Neural cell (in vitro differentiated cells): ENCODE data around the gene GUCA2A. TPM values are rescaled to one million over a fixed set of nuclear protein-coding genes. Genes with fewer than 3 reads are reported as not detected.

Source experiments
- H2AFZ ChIP-seq: fragments of 200-600, 300-800 bp; sonication (generic), shearing (Covaris generic); 2 replicates; pipeline ENCODE4 v1.6.0; 2014; ENCODE audit warnings: low read depth, mild to moderate bottlenecking, antibody characterized with exemption, low read length, moderate library complexity
- H3F3A ChIP-seq: fragments of 200-600 bp; shearing (Covaris generic); 2 replicates; pipeline ENCODE4 v1.6.1; 2016; ENCODE audit warnings: mild to moderate bottlenecking, moderate library complexity, mixed read lengths, antibody characterized with exemption, low read length; ENCODE audit not compliant: insufficient read depth, poor library complexity, severe bottlenecking
- H3K27ac ChIP-seq: fragments of 200-600, 300-800 bp; sonication (generic), shearing (Covaris generic); 2 replicates; pipeline ENCODE4 v1.5.1; 2014; ENCODE audit warnings: mild to moderate bottlenecking, low read length, moderate library complexity
- H3K27me3 ChIP-seq: fragments of 300-800, 200-600 bp; sonication (generic), shearing (Covaris generic); 2 replicates; pipeline ENCODE4 v1.6.0; 2014; ENCODE audit warnings: mild to moderate bottlenecking, low read depth, low read length, moderate library complexity; ENCODE audit not compliant: insufficient read depth
- H3K36me3 ChIP-seq: fragments of 300-800, 200-600 bp; sonication (generic), shearing (Covaris generic); 2 replicates; pipeline ENCODE4 v1.5.1; 2014; ENCODE audit warnings: mild to moderate bottlenecking, antibody characterized with exemption, low read length, moderate library complexity; ENCODE audit not compliant: insufficient read depth
- H3K4me2 ChIP-seq: fragments of 300-800, 200-600 bp; sonication (generic), shearing (Covaris generic); 2 replicates; pipeline ENCODE4 v1.6.0; 2014; ENCODE audit warnings: mild to moderate bottlenecking, low read length
- H3K4me3 ChIP-seq: fragments of 300-800, 200-600 bp; sonication (generic), shearing (Covaris generic); 2 replicates; pipeline ENCODE4 v1.5.1; 2014; ENCODE audit warnings: mild to moderate bottlenecking, low read length, moderate library complexity
- H3K79me2 ChIP-seq: fragments of 200-600 bp; shearing (Covaris generic); replicated peaks from 2 replicates; pipeline ENCODE4 v1.6.0; 2014; ENCODE audit warnings: mild to moderate bottlenecking, low read length, moderate library complexity; ENCODE audit not compliant: insufficient read depth
- H3K9ac ChIP-seq: fragments of 300-800, 200-600 bp; sonication (generic), shearing (Covaris generic); 2 replicates; pipeline ENCODE4 v1.6.1; 2016; ENCODE audit warnings: mild to moderate bottlenecking, low read length, mixed read lengths
- H3K9me2 ChIP-seq: fragments of 200-600 bp; shearing (Covaris generic); 2 replicates; pipeline ENCODE4 v1.6.1; 2016; ENCODE audit warnings: mild to moderate bottlenecking, low read length, mixed read lengths; ENCODE audit not compliant: insufficient read depth
- H3K9me3 ChIP-seq: fragments of 200-600, 300-800 bp; sonication (generic), shearing (Covaris generic); 2 replicates; pipeline ENCODE4 v1.6.1; 2016; ENCODE audit warnings: mild to moderate bottlenecking, mixed run types, low read length, moderate library complexity, mixed read lengths
- H4K20me1 ChIP-seq: fragments of 200-600 bp; shearing (Covaris generic); 2 replicates; pipeline ENCODE4 v1.6.1; 2016; ENCODE audit warnings: mild to moderate bottlenecking, mixed run types; ENCODE audit not compliant: insufficient read depth
- EP300 ChIP-seq: fragments of 450-650 bp; conservative IDR thresholded peaks from 2 replicates; pipeline ENCODE4 v1.6.1; 2014; ENCODE audit warnings: antibody characterized with exemption, mild to moderate bottlenecking, moderate library complexity; ENCODE audit not compliant: poor library complexity, severe bottlenecking
- EZH2 ChIP-seq: fragments of 200-600, 300-800 bp; shearing (Covaris generic), sonication (generic); IDR thresholded peaks from 2 replicates; pipeline ENCODE4 v1.6.1; 2014; ENCODE audit warnings: antibody characterized with exemption, low read length, borderline replicate concordance, mild to moderate bottlenecking; ENCODE audit not compliant: insufficient read depth, poor library complexity, severe bottlenecking
- MXI1 ChIP-seq: fragments of 450-650 bp; conservative IDR thresholded peaks from 2 replicates; pipeline ENCODE4 v1.6.1; 2014; ENCODE audit warnings: antibody characterized with exemption, mild to moderate bottlenecking; ENCODE audit not compliant: poor library complexity, severe bottlenecking
- POLR2AphosphoS5 ChIP-seq: IDR thresholded peaks from 2 replicates; pipeline ENCODE4 v1.6.1; 2012
- RAD21 ChIP-seq: fragments of 450-650 bp; conservative IDR thresholded peaks from 2 replicates; pipeline ENCODE4 v1.6.1; 2014; ENCODE audit warnings: antibody characterized with exemption, mild to moderate bottlenecking, moderate library complexity
- SMC3 ChIP-seq: fragments of 450-650 bp; conservative IDR thresholded peaks from 2 replicates; pipeline ENCODE4 v1.6.1; 2014; ENCODE audit warnings: antibody characterized with exemption, mild to moderate bottlenecking, moderate library complexity; ENCODE audit not compliant: poor library complexity
- TAF1 ChIP-seq: IDR thresholded peaks from 2 replicates; pipeline ENCODE4 v1.6.1; 2012; ENCODE audit warnings: low read depth
- polyA minus RNA-seq: library from RNA; depleted of rRNA, polyadenylated mRNA; stranded (reverse); fragments of >200 nt; gene quantifications from 2 replicates; pipeline ENCODE4 v1.2.3, GENCODE V29; 2014
- polyA plus RNA-seq: library from polyadenylated mRNA; depleted of rRNA; stranded (reverse); fragments of >200 nt; gene quantifications from 2 replicates; pipeline ENCODE4 v1.2.3, GENCODE V29; 2014
- TF ChIP-seq, protein P1 (sequence below): IDR thresholded peaks from 2 replicates; pipeline ENCODE4 v1.6.1; 2012; ENCODE audit warnings: borderline replicate concordance
- TF ChIP-seq, protein P2 (sequence below): fragments of 450-650 bp; IDR thresholded peaks from 2 replicates; pipeline ENCODE4 v1.5.1; 2014; ENCODE audit warnings: antibody characterized with exemption, mild to moderate bottlenecking, moderate library complexity; ENCODE audit not compliant: poor library complexity, severe bottlenecking

GUCA2A gene, protein sequence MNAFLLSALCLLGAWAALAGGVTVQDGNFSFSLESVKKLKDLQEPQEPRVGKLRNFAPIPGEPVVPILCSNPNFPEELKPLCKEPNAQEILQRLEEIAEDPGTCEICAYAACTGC
- not detected in 2 replicates for polyA plus RNA-seq
- not detected in 2 replicates for polyA minus RNA-seq

DNA sequence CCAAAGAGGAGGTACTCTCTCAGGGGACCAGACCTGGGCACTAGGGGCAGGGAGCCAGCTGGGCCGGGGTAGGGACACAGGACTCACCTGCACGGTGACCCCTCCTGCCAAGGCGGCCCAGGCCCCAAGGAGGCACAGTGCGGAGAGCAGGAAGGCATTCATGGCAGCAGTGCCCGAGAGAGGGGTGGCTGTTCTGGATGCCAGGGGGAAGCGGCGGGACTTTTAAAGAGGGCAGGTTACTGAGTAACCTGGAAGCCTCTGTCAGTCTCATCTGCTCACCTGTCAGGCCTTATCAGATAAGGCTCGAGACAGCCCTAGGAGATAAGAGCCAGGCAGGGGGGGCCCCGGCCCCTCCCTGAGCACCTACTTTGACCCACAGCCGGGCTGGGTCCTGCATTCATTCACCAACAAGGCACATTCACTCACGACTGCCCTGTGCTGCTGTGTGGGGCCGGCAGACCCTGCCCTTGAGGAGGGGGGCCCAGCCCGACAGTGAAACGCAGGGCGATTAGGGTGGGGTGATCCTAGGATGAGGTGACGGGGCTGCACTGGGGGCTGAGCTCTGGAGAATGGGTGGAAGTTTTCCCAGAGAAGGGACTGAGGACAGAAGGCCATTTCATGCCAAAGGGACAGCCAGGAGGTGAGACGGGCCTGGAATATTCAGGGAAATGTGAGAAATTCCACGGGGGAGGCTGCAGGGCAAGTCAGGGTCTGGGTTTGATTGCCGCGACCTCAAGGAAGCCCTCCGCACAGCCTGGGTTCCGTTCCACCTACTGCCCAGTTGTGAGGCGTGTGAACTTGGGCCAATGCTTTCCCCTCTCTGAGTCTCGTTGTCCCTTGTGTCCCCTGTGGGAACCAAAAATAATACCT is at the start of gene GUCA2A:
GUCA2A (minus strand) TSS at position 195 of the 870 bp plus-strand sequence; CDS start at position 162, 33 bp downstream.
- TF ChIP-seq SMC3, result no peak
- TF ChIP-seq POLR2AphosphoS5, result no peak
- TF ChIP-seq EP300, result no peak
- TF ChIP-seq TAF1, result no peak
- no peak for TF ChIP-seq MXI1
- TF ChIP-seq, protein P1, sequence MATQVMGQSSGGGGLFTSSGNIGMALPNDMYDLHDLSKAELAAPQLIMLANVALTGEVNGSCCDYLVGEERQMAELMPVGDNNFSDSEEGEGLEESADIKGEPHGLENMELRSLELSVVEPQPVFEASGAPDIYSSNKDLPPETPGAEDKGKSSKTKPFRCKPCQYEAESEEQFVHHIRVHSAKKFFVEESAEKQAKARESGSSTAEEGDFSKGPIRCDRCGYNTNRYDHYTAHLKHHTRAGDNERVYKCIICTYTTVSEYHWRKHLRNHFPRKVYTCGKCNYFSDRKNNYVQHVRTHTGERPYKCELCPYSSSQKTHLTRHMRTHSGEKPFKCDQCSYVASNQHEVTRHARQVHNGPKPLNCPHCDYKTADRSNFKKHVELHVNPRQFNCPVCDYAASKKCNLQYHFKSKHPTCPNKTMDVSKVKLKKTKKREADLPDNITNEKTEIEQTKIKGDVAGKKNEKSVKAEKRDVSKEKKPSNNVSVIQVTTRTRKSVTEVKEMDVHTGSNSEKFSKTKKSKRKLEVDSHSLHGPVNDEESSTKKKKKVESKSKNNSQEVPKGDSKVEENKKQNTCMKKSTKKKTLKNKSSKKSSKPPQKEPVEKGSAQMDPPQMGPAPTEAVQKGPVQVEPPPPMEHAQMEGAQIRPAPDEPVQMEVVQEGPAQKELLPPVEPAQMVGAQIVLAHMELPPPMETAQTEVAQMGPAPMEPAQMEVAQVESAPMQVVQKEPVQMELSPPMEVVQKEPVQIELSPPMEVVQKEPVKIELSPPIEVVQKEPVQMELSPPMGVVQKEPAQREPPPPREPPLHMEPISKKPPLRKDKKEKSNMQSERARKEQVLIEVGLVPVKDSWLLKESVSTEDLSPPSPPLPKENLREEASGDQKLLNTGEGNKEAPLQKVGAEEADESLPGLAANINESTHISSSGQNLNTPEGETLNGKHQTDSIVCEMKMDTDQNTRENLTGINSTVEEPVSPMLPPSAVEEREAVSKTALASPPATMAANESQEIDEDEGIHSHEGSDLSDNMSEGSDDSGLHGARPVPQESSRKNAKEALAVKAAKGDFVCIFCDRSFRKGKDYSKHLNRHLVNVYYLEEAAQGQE, result no peak
- no peak for TF ChIP-seq RAD21
- TF ChIP-seq, protein P2, sequence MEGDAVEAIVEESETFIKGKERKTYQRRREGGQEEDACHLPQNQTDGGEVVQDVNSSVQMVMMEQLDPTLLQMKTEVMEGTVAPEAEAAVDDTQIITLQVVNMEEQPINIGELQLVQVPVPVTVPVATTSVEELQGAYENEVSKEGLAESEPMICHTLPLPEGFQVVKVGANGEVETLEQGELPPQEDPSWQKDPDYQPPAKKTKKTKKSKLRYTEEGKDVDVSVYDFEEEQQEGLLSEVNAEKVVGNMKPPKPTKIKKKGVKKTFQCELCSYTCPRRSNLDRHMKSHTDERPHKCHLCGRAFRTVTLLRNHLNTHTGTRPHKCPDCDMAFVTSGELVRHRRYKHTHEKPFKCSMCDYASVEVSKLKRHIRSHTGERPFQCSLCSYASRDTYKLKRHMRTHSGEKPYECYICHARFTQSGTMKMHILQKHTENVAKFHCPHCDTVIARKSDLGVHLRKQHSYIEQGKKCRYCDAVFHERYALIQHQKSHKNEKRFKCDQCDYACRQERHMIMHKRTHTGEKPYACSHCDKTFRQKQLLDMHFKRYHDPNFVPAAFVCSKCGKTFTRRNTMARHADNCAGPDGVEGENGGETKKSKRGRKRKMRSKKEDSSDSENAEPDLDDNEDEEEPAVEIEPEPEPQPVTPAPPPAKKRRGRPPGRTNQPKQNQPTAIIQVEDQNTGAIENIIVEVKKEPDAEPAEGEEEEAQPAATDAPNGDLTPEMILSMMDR, result no peak
- TF ChIP-seq EZH2, result no peak
- no peaks in the 10 kb centered on the region for H4K20me1 ChIP-seq
- H3K4me3 ChIP-seq, result no peak within 1 kb of the TSS
- peaks cover 5% of the 10 kb centered on the region for H3K9me3 ChIP-seq
- H3K27me3 ChIP-seq, result no peaks in the 10 kb centered on the region
- H2AFZ ChIP-seq, result no peak within 1 kb of the TSS
- H3K79me2 ChIP-seq, result no peaks in the 10 kb centered on the region
- no peaks in the 10 kb centered on the region for H3F3A ChIP-seq
- H3K9me2 ChIP-seq, result no peaks in the 10 kb centered on the region
- H3K4me2 ChIP-seq, result no peak within 1 kb of the TSS
- H3K27ac ChIP-seq, result no peak within 1 kb of the TSS
- no peaks in the 10 kb centered on the region for H3K36me3 ChIP-seq
- no peak within 1 kb of the TSS for H3K9ac ChIP-seq

DNA sequence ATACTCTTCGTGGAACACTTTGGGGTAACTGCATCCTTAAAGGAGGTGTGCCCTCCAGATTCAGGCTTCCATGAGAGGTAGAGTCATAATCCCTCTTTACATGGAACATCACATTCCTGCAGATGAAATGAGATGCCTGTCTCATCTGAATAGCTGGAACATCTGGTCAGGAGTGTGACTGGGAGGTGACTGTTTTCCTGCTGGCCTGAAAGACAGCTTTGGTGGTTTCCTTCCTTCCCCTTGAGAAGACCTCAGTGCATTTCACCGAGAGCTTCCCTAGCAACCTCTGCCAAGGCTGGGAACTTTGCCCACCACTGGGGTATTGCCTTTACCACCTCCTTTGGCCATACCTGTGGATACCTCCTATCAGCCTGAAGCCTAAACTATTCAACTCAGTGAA is 46.7 kb upstream of the GUCA2A start:
- TF ChIP-seq, protein P1, result no peak
- TF ChIP-seq TAF1 (no peak), MXI1 (no peak), EZH2 (no peak), POLR2AphosphoS5 (no peak), EP300 (no peak), RAD21 (no peak), SMC3 (no peak)
- TF ChIP-seq, protein P2, result no peak
- H3K4me2 ChIP-seq, result no peak overlapping the region
- no peak overlapping the region for H3K9ac ChIP-seq

More for the DNA sequence above, 46.7 kb upstream of the GUCA2A start:
- Histone ChIP-seq H2AFZ (no peak overlapping the region), H4K20me1 (no peaks in the 10 kb centered on the region), H3K36me3 (no peaks in the 10 kb centered on the region), H3K9me2 (no peaks in the 10 kb centered on the region), H3F3A (no peaks in the 10 kb centered on the region), H3K4me3 (no peak overlapping the region), H3K27ac (no peak overlapping the region), H3K9me3 (peaks cover 6% of the 10 kb centered on the region), H3K79me2 (no peaks in the 10 kb centered on the region), H3K27me3 (no peaks in the 10 kb centered on the region)
